Right lobe of liver (tissue), 6 donors: ENCODE data around the gene PRAMEF5. TPM values are rescaled to one million over a fixed set of nuclear protein-coding genes. Genes with fewer than 3 reads are reported as not detected.
"Not testable (repeated sequence)": the region's sequence is repeated elsewhere in the genome, so short reads cannot be mapped to it uniquely, and the experiment has no call there.

Experiments used
- ATAC-seq, 4 donors: fragments of 200-7000 bp; cut with Tn5 transposase; one replicate each; pipeline ENCODE4 v1.9.1; 2020; ENCODE audit warnings: mild to moderate bottlenecking in 4 of 4, moderate library complexity in 4 of 4
- DNase-seq, 3 donors: peaks; one replicate each; pipeline ENCODE4 v3.0.0-alpha.2; 2020
- H3K27ac ChIP-seq, 3 donors: fragments of 200-600 bp; one replicate each; pipeline ENCODE4 v1.8.0; 2022
- H3K27me3 ChIP-seq, 2 donors: fragments of 200-600 bp; one replicate each; pipeline ENCODE4 v1.8.0; 2022
- H3K36me3 ChIP-seq, 4 donors: fragments of 200-600 bp; sonication (generic) in 1 of 4; one replicate each; pipeline versions ENCODE4 v1.5.1 to v1.8.0; 2017 to 2022; ENCODE audit warnings: control low read depth in 1 of 4
- H3K4me1 ChIP-seq, 4 donors: fragments of 200-600 bp; sonication (generic) in 1 of 4; one replicate each; pipeline versions ENCODE4 v1.5.1 to v1.8.0; 2017 to 2022; ENCODE audit warnings: control low read depth in 1 of 4
- H3K4me3 ChIP-seq, 3 donors: fragments of 200-600 bp; one replicate each; pipeline ENCODE4 v1.8.0; 2022
- H3K9me3 ChIP-seq, 4 donors: fragments of 200-600 bp; sonication (generic) in 1 of 4; one replicate each; pipeline versions ENCODE4 v1.5.1 to v1.8.0; 2017 to 2022; ENCODE audit warnings: control low read depth in 1 of 4
- CTCF ChIP-seq, 4 donors: fragments of 200-600 bp in 3 of 4; fragments of 450-650 bp in 1 of 4; IDR thresholded peaks; one replicate each; pipeline versions ENCODE4 v1.5.1 to v1.8.0; 2016 to 2022; ENCODE audit warnings: antibody characterized with exemption in 4 of 4, mild to moderate bottlenecking in 2 of 4
- WGBS: methylation state at CpG from one replicate; pipeline ENCODE4 v1.1.6; 2018; ENCODE audit warnings: low coverage, low lambda C conversion rate; ENCODE audit not compliant: insufficient coverage; ENCODE audit errors: missing lambda C conversion rate; 5-methylcytosine and 5-hydroxymethylcytosine counted together
- intact Hi-C, 2 donors: fragments of 100-400 bp; cut with DNase I; formaldehyde crosslinking; loops; one replicate each; pipeline versions ENCODE4 v1.11.2 to v1.14.1; 2022
- total RNA-seq, 6 experiments: library from RNA; depleted of rRNA in 2 of 6; stranded (reverse); fragments of >200 nt in 2 of 6; fragmentation: NEBNext Ultra II Directional in 3 of 6; extraction: Animal tissue kit (Norgen Biotek cat#: 25700) in 3 of 6; gene quantifications; one replicate each; pipeline versions ENCODE4 v1.1.0 to v1.2.4, GENCODE V29; 2016 to 2023
- donor health status: DM: no; HTN: yes; CAD: no.
- donor health status: DM: no; HTN: no; CAD: no.
- donor health status: DM: no; HTN: no; CAD: no.
- donor health status: DM: no; HTN: yes; CAD: no.
- donor health status: DM: no; HTN: yes; CAD: no.

The PRAMEF5 gene
- total RNA-seq, 6 experiments from 2014 or later: not detected

GRCh38 chr1:13246554-13246871 lies 7.5 kb upstream of the PRAMEF5 start:
- DNase-seq: peak in 1 of 3 donors; percentile 6
- 58% methylated on average over 2 of the region's 2 CpGs for WGBS

GRCh38 chr1:13247122-13247521 lies 6.9 kb upstream of the PRAMEF5 start:
- intact Hi-C loops, H3K36me3 ChIP-seq, H3K4me3 ChIP-seq, H3K27ac ChIP-seq, H3K9me3 ChIP-seq, H3K27me3 ChIP-seq, H3K4me1 ChIP-seq: not testable (repeated sequence)
- WGBS: 56% methylated on average over 7 of the region's 7 CpGs
- peak in 1 of 4 donors; percentile 26 for ATAC-seq
- DNase-seq: peak in 1 of 3 donors; percentile 3

More at GRCh38 chr1:13246554-13246871, 7.5 kb upstream of the PRAMEF5 start:
- H3K27ac ChIP-seq, H3K36me3 ChIP-seq, H3K4me3 ChIP-seq, H3K27me3 ChIP-seq, H3K4me1 ChIP-seq, H3K9me3 ChIP-seq, ATAC-seq, intact Hi-C loops: not testable (repeated sequence)

GRCh38 chr1:13265124-13265523 lies 11.1 kb downstream of the PRAMEF5 start:
- intact Hi-C loops, H3K9me3 ChIP-seq, H3K4me1 ChIP-seq, DNase-seq, H3K36me3 ChIP-seq, H3K27ac ChIP-seq, H3K4me3 ChIP-seq, H3K27me3 ChIP-seq: not testable (repeated sequence)
- no CpG with 5 or more reads among the region's 3 CpGs for WGBS
- peak in 3 of 4 donors; percentile 30 to 52 (median 48) for ATAC-seq

GRCh38 chr1:13277016-13277415 lies 23.0 kb downstream of the PRAMEF5 start:
- H3K27me3 ChIP-seq, H3K4me3 ChIP-seq, DNase-seq, H3K9me3 ChIP-seq, H3K4me1 ChIP-seq, H3K27ac ChIP-seq, intact Hi-C loops, H3K36me3 ChIP-seq: not testable (repeated sequence)
- WGBS: 13% methylated on average over 2 of the region's 6 CpGs
- ATAC-seq: peak; percentile 64 to 78 (median 68)
- TF ChIP-seq CTCF (IDR thresholded peaks at IDR 0.05): peak in 2 of 4 donors; percentile 13

- ATAC-seq: peak; percentile 59 to 86 (median 70)
- TF ChIP-seq CTCF (IDR thresholded peaks at IDR 0.05): peak; percentile 15 to 40 (median 25)
- intact Hi-C loops, H3K27me3 ChIP-seq, H3K4me3 ChIP-seq, H3K27ac ChIP-seq, DNase-seq, H3K9me3 ChIP-seq, H3K36me3 ChIP-seq, H3K4me1 ChIP-seq: not testable (repeated sequence)
- 37% methylated on average over 3 of the region's 3 CpGs for WGBS
These were observed 25.6 kb downstream of the PRAMEF5 start for GRCh38 chr1:13279617-13280016.

GRCh38 chr1:13285037-13285436 lies 31.0 kb downstream of the PRAMEF5 start, which contains the start of gene PRAMEF8:
TSS of gene PRAMEF8 (minus strand) at chr1:13285137. CDS start at chr1:13284091, 1,046 bp downstream.
- H3K36me3 ChIP-seq, H3K4me1 ChIP-seq, H3K27ac ChIP-seq, H3K9me3 ChIP-seq, DNase-seq, intact Hi-C loops, ATAC-seq, H3K27me3 ChIP-seq, H3K4me3 ChIP-seq: not testable (repeated sequence)
- WGBS: no CpG with 5 or more reads among the region's 1 CpG

GRCh38 chr1:13289030-13289429 lies 35.0 kb downstream of the PRAMEF5 start:
- H3K27ac ChIP-seq, H3K9me3 ChIP-seq, intact Hi-C loops, DNase-seq, H3K27me3 ChIP-seq, H3K4me3 ChIP-seq, ATAC-seq, H3K4me1 ChIP-seq, H3K36me3 ChIP-seq: not testable (repeated sequence)
- WGBS: 90% methylated on average over 2 of the region's 3 CpGs

GRCh38 chr1:13297216-13297931 lies 43.4 kb downstream of the PRAMEF5 start:
- DNase-seq, intact Hi-C loops, H3K9me3 ChIP-seq, H3K4me3 ChIP-seq, H3K36me3 ChIP-seq, H3K4me1 ChIP-seq, H3K27me3 ChIP-seq: not testable (repeated sequence)
- 14% methylated on average over 1 of the region's 5 CpGs for WGBS
- ATAC-seq: peak; percentile 86 to 99 (median 90)
- H3K27ac ChIP-seq: peak overlapping the region in 1 of 3 donors; percentile 59

- DNase-seq, intact Hi-C loops, ATAC-seq, H3K27ac ChIP-seq, H3K4me1 ChIP-seq, H3K4me3 ChIP-seq, H3K36me3 ChIP-seq, H3K27me3 ChIP-seq, H3K9me3 ChIP-seq: not testable (repeated sequence)
- no CpG with 5 or more reads among the region's 27 CpGs for WGBS
These were observed 44.7 kb downstream of the PRAMEF5 start for GRCh38 chr1:13298699-13299098.

GRCh38 chr1:13302197-13302596 lies 48.2 kb downstream of the PRAMEF5 start:
- H3K36me3 ChIP-seq, H3K27me3 ChIP-seq, H3K4me1 ChIP-seq, DNase-seq, H3K27ac ChIP-seq, H3K9me3 ChIP-seq, H3K4me3 ChIP-seq, intact Hi-C loops: not testable (repeated sequence)
- peak; percentile 40 to 76 (median 70) for ATAC-seq
